ENCODE results near the gene PPP2R2C. TPM values are rescaled to one million over a fixed set of nuclear protein-coding genes. Genes with fewer than 3 reads are reported as not detected.

Gene PPP2R2C
- total RNA-seq, 1 experiment from 2014 or later: 8.1 TPM

- Mint-ChIP-seq H3K9me3 (no peaks in the 10 kb centered on the region; a peak in 1 of 5 replicates), H3K4me3 (peak overlapping the region in 1 of 2 experiments; percentile 58; a peak in 2 of 5 replicates), H3K36me3 (ENCODE audit: insufficient read depth in 1 of 3, low read depth in 3 of 3) (no peaks in the 10 kb centered on the region), H3K4me1 (peaks cover 24 to 40% of the 10 kb centered on the region in 2 experiments), H3K27ac (peak overlapping the region in 1 of 3 experiments; percentile 15; a peak in 1 of 7 replicates), H3K27me3 (ENCODE audit: low read depth) (peaks cover 7% of the 10 kb centered on the region)
- Histone ChIP-seq H3K79me2 (ENCODE audit: insufficient read depth, low read length) (no peaks in the 10 kb centered on the region), H2BK12ac (ENCODE audit: insufficient read length, low read depth, low read length) (no peak overlapping the region), H3T11ph (ENCODE audit: low read length) (no peak overlapping the region), H2AFZ (ENCODE audit: low read length) (no peak overlapping the region), H3K23me2 (ENCODE audit: insufficient read length, low read depth, low read length, poor library complexity, severe bottlenecking) (no peaks in the 10 kb centered on the region), H3K56ac (ENCODE audit: insufficient read length, low read depth, low read length) (no peak overlapping the region), H2AK5ac (ENCODE audit: insufficient read length, low read length) (no peak overlapping the region), H3K79me1 (ENCODE audit: insufficient read depth, low read depth, low read length, poor library complexity, severe bottlenecking) (no peaks in the 10 kb centered on the region), H3K9ac (ENCODE audit: extremely low read depth, insufficient read length, low read length) (no peak overlapping the region), H3K4ac (ENCODE audit: low read depth, low read length) (no peak overlapping the region), H3K27me3 (ENCODE audit: insufficient read depth, low read length) (no peaks in the 10 kb centered on the region), H3K27ac (ENCODE audit: insufficient read length, low read depth, low read length) (no peak overlapping the region), H4K5ac (ENCODE audit: insufficient read length, low read depth, low read length) (no peak overlapping the region), H2BK120ac (ENCODE audit: low read depth, low read length, poor library complexity, severe bottlenecking) (no peak overlapping the region), H3K23ac (ENCODE audit: insufficient read length, low read depth, low read length) (no peak overlapping the region), H2BK15ac (ENCODE audit: low read depth, low read length) (no peak overlapping the region), H3K9me3 (ENCODE audit: control insufficient read depth, low read depth, low read length) (no peaks in the 10 kb centered on the region), H3K14ac (ENCODE audit: insufficient read depth, low read length) (no peak overlapping the region), H4K91ac (ENCODE audit: insufficient read length, low read depth, low read length) (no peak overlapping the region), H2BK5ac (ENCODE audit: insufficient read length, low read length) (no peak overlapping the region), H4K20me1 (ENCODE audit: control insufficient read depth, insufficient read depth, insufficient read length) (no peaks in the 10 kb centered on the region), H4K8ac (replicated peaks; ENCODE audit: insufficient read length, low read depth, low read length) (no peak overlapping the region), H3K4me2 (ENCODE audit: insufficient read depth, insufficient read length, low read length) (no peak overlapping the region), H2BK20ac (ENCODE audit: low read depth, low read length, poor library complexity, severe bottlenecking) (no peak overlapping the region), H3K4me1 (ENCODE audit: insufficient read depth, low read length) (no peaks in the 10 kb centered on the region), H3K18ac (ENCODE audit: insufficient read length, low read depth, low read length) (no peak overlapping the region)
- TF ChIP-seq CTCF (conservative IDR thresholded peaks at IDR 0.05): no peak
- WGBS (ENCODE audit: extremely low coverage, insufficient read length, low lambda C conversion rate): no CpG with 5 or more reads among the region's 22 CpGs
- no peak for DNase-seq
These were observed 67.6 kb downstream of the PPP2R2C start for GRCh38 chr4:6404611-6405396.

Measured in H9 (cell line).